ENCODE data around the gene OCSTAMP.

OCSTAMP gene

GRCh38 chr20:46581391-46581790 lies 30.9 kb upstream of the OCSTAMP start:
- no peak overlapping the region for H3K27ac ChIP-seq
- TF ChIP-seq, protein P1, sequence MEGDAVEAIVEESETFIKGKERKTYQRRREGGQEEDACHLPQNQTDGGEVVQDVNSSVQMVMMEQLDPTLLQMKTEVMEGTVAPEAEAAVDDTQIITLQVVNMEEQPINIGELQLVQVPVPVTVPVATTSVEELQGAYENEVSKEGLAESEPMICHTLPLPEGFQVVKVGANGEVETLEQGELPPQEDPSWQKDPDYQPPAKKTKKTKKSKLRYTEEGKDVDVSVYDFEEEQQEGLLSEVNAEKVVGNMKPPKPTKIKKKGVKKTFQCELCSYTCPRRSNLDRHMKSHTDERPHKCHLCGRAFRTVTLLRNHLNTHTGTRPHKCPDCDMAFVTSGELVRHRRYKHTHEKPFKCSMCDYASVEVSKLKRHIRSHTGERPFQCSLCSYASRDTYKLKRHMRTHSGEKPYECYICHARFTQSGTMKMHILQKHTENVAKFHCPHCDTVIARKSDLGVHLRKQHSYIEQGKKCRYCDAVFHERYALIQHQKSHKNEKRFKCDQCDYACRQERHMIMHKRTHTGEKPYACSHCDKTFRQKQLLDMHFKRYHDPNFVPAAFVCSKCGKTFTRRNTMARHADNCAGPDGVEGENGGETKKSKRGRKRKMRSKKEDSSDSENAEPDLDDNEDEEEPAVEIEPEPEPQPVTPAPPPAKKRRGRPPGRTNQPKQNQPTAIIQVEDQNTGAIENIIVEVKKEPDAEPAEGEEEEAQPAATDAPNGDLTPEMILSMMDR (IDR thresholded peaks at IDR 0.05) = no peak
- TF ChIP-seq ZFX (IDR thresholded peaks at IDR 0.05; ENCODE audit: borderline replicate concordance) = no peak

DNA sequence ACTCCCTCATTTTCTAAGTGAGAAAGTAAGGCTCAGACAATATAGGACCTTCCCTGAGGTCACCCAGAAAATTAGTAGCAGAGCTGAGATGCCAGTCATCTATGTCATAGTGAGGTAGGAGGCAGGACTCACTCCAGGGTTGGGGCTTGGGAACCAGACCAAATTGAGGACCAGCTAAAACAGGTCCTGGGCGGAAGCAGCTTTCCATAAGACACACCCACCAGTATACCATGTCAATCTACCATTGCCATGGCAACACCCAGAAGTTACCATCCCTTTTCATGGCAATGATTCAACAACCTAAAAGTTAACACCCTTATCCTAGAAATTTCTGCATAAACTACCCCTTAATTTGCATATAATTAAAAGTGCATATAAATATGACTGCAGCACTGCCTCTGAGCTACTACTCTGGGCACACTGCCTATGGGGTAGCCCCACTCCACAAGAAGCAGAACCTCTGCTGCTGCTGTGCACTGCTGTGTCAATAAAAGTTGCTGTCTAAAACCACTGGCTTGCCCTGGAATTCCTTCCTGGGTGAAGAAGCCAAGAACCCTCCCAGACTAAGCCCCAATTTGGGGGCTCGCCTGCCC lies 30.3 kb upstream of the OCSTAMP start:
- H3K27ac ChIP-seq = no peak overlapping the region
- TF ChIP-seq, protein P1 (IDR thresholded peaks at IDR 0.05) = no peak

DNA sequence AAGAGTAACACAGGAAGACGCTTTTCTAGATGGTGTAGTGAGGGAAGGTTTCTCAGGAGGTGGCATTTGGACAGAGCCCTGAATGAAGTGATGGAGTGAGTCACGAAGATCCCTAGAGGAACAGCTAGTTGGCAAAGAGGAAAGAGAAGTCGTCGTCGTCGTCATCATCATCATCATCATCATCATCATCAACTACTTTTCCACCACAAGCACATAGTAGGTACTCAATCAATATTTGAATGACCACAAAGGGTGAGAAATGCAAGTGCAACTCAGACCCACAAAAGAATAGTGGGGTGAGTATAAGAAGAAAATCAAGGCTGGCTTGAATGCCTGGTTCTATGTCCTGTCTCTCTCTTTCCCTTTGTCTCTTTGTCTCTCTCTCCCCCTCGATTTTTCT lies 28.3 kb upstream of the OCSTAMP start:
- H3K27ac ChIP-seq = no peak overlapping the region
- TF ChIP-seq, protein P1 (IDR thresholded peaks at IDR 0.05) = no peak
- TF ChIP-seq ZFX (IDR thresholded peaks at IDR 0.05; ENCODE audit: borderline replicate concordance) = no peak

- no peak overlapping the region for H3K27ac ChIP-seq
- TF ChIP-seq, protein P1 (IDR thresholded peaks at IDR 0.05) = no peak
- no peak for TF ChIP-seq ZFX (IDR thresholded peaks at IDR 0.05; ENCODE audit: borderline replicate concordance)
Measured at GRCh38 chr20:46576774-46577395, 26.4 kb upstream of the OCSTAMP start.

DNA sequence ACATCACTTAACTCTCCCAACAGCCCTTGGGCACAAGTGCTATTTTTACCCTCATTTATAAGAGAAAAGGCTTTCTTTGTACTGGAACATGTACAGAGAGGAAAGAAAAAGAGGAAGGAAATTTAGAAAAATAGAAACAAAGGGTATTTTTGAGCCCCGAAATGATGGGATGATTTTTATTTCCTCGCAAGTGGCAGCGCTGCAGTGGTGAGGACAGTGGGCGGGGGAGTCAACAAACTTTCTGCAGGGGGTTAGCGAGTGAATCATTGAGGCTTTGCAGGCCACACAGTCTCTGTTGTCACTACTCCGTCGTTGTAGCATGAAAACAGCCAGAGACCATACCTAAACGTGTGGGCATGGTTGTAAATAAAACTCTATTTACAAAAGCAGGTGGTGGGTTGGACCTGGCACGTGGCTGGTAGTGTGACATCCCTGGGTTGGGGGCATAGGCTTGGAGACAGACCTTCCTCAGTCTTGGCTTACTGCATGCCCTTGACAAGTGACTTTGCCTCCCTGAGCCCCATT lies 25.5 kb upstream of the OCSTAMP start:
- no peak for TF ChIP-seq ZFX (IDR thresholded peaks at IDR 0.05; ENCODE audit: borderline replicate concordance)
- TF ChIP-seq, protein P1 (IDR thresholded peaks at IDR 0.05) = no peak

DNA sequence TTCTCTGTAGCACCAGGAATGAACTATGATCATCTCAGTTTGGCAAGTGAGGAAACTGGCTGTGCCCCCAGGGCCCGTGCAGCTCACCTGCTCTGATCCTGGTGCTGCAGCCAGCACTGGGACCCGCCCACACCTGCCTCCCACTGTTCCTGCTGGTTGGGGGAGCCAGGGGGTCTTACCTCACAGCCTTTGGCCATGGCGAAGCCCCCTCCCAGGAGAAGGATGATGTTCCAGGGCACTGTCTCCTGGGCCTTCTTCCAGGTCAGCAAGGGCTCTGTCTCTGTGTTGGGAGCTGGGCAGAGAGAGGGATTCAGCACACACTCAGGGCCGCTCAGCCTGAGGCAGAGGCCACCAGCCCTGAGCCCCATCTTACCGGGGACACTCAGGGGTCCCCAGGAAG lies 24.9 kb upstream of the OCSTAMP start:
- no peak for TF ChIP-seq ZFX (IDR thresholded peaks at IDR 0.05; ENCODE audit: borderline replicate concordance)
- TF ChIP-seq, protein P1 (IDR thresholded peaks at IDR 0.05) = no peak
- no peak overlapping the region for H3K27ac ChIP-seq

More for the DNA sequence above, 25.5 kb upstream of the OCSTAMP start:
- no peak overlapping the region for H3K27ac ChIP-seq

Data from 22Rv1 (cell line).